Tibial nerve (tissue), 4 donors: ENCODE measurements around the gene RUNX1.

ENCODE experiments used
- EP300 ChIP-seq, 2 donors: sonication (generic); formaldehyde crosslinking; IDR thresholded peaks; one replicate each; pipeline ENCODE4 v1.6.1; 2017; ENCODE audit warnings: antibody characterized with exemption in 2 of 2, mild to moderate bottlenecking in 1 of 2
- TF ChIP-seq, protein P1 (sequence below), 5 experiments: fragments of 200-600 bp in 3 of 5; fragments of 450-650 bp in 2 of 5; sonication (generic) in 3 of 5; IDR thresholded peaks; one replicate each; pipeline ENCODE4 v1.5.1; 2016 to 2019; ENCODE audit warnings: antibody characterized with exemption in 5 of 5, mild to moderate bottlenecking in 3 of 5, moderate library complexity in 2 of 5

DNA sequence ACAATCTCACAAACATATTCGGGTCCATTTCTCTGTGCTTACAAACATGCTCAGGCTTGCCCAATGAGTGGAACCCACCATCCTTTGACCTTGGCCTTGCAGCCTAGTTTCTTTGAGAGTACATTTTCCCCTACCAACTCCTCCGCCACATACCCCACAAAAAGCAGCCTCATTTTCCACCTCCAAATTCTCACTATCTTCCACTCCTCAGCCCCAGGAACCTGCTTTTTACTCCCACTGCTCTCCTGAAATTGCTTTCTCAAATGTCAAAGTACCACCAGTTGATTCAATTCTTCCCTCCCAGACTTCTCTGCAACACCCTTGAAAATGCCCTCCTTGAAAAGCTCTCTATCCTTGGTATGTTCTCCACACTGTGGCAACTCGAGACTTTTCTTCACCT lies 103.8 kb downstream of the RUNX1 start:
- TF ChIP-seq, protein P1, sequence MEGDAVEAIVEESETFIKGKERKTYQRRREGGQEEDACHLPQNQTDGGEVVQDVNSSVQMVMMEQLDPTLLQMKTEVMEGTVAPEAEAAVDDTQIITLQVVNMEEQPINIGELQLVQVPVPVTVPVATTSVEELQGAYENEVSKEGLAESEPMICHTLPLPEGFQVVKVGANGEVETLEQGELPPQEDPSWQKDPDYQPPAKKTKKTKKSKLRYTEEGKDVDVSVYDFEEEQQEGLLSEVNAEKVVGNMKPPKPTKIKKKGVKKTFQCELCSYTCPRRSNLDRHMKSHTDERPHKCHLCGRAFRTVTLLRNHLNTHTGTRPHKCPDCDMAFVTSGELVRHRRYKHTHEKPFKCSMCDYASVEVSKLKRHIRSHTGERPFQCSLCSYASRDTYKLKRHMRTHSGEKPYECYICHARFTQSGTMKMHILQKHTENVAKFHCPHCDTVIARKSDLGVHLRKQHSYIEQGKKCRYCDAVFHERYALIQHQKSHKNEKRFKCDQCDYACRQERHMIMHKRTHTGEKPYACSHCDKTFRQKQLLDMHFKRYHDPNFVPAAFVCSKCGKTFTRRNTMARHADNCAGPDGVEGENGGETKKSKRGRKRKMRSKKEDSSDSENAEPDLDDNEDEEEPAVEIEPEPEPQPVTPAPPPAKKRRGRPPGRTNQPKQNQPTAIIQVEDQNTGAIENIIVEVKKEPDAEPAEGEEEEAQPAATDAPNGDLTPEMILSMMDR (IDR thresholded peaks at IDR 0.05): no peak
- no peak for TF ChIP-seq EP300 (IDR thresholded peaks at IDR 0.05)
